ENCODE measurements around the gene RASAL1.

RASAL1 gene

DNA sequence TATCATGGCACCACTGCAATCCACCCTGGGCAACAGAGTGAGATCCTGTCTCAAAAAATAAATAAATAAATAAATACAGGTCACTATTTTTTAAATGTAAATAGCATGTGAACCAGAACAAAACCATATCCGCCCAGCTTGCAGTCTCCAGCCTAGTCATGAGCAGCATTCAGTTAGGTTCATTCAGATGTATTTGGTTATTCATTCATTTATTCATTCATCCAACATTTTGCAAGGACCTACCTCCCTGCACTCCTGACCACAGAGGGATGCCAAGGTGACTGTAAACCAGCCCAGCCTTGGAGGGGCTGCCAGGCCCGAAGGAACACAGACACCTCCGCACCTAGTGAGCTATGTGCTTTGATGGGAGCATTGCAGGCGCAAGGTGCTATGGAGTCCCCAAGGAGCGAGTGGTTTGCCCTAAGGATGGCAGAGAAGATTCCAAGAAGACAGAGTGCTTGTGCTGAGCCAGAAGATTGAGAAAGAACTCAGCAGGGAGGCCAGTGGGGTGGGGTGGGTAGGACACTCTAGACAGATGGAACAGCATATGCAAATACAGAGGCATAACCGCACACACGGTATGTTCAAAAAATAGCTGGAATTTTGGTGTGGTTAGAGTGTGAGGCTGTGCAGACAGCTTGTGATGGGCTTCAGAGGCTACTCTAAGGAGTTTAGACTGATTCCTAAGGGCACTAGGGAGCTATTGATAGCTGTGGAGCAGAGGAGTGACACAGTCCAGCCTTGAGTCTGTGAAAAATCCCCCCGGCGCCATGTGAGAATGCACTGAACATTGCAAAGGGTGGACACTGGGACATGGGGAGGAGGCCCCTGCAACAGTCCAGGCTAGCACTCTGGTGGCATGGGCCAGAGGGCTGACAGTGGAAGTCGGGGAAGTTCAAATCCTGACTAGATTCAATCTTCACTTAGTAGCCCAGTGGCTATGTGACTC, 67.3 kb downstream of the RASAL1 start:
- no peak for DNase-seq (ENCODE audit: low spot score)
- H3K9me3 Mint-ChIP-seq: no peaks in the 10 kb centered on the region
- H3K36me3 Mint-ChIP-seq (ENCODE audit: low read depth): no peaks in the 10 kb centered on the region
- no peak overlapping the region for H3K27ac Mint-ChIP-seq
- no peak overlapping the region for H3K4me3 Mint-ChIP-seq
- no peaks in the 10 kb centered on the region for H3K27me3 Mint-ChIP-seq (ENCODE audit: low read depth)
- no peaks in the 10 kb centered on the region for H3K4me1 Mint-ChIP-seq (ENCODE audit: low read depth)

DNA sequence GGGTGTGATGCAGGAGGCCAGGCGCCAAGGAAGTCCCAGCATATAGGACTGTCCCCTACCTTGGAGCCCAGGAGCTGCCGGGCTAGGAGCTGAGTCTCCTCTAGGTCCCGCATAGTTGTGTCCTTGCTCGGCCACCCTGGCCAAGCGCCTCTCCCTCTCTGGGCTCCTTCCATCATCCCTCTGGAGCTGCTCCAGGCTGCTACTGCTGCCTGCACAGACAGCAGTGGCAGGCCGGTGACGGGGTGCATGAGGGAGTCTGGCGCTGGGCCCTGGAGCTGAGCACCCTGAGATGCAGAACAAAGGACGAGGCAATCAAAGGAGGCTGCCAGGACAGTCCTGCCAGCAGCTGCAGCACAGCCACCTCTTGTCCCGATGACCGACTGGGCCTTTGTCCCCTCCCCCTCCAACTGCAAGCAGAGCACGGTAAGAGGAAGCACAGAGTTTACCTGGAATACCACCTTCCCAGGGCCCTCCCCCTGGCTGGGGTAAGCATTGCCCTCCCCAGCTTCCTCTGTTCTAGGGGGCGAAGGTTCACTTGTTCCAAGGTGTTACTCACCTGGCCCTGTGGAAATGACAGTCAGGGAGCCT, 68.7 kb downstream of the RASAL1 start:
- Mint-ChIP-seq H3K27me3 (ENCODE audit: low read depth) (no peaks in the 10 kb centered on the region), H3K36me3 (ENCODE audit: low read depth) (no peaks in the 10 kb centered on the region), H3K9me3 (no peaks in the 10 kb centered on the region), H3K4me3 (no peak overlapping the region), H3K27ac (no peak overlapping the region), H3K4me1 (ENCODE audit: low read depth) (no peaks in the 10 kb centered on the region)
- DNase-seq (ENCODE audit: low spot score): no peak

DNA sequence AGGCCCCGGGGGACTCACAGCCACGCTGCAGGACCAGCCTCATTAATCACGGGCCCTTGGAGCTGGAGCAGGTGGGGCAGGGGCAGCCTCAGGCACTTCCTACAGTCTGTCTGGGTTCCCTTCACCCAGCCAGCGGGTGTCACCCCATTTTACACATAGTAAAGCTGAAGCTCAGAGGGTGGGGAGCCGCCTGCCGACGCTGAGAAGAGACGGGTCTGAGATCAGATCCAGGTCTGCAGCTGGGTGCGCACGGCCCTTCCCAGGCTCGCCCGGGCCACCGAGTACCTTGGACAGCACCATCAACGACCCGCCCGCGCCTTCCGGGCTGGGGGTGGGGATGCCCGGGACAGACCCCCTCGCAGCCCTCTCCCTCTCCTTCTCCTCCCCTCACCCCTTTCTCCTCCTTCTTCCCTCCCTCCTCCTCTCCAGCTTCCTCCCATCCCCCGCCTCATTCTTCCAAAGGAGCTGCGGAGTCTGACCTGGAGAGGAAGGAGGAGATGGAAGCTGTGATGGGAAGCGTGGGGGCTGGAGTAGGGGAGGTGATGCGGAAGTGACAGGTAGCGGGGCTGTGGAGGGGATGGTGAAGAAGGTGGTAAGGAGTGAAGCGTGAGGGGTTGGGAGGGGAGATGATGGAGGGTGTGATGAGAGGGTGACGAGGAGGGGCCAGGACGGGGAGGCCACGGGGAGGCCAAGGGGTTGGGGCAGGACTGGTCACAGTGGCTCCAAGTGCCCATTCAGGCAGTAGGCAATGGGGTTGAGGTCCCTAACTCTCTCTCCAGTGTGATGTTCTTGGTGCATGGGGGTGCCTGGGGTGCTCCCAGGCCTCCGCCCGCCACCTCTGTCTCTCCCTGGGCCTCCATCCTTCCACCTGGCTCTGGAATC, 70.2 kb downstream of the RASAL1 start:
- Mint-ChIP-seq H3K9me3 (no peaks in the 10 kb centered on the region), H3K4me3 (no peak overlapping the region), H3K27ac (no peak overlapping the region), H3K4me1 (ENCODE audit: low read depth) (no peaks in the 10 kb centered on the region), H3K27me3 (ENCODE audit: low read depth) (no peaks in the 10 kb centered on the region), H3K36me3 (ENCODE audit: low read depth) (no peaks in the 10 kb centered on the region)
- DNase-seq (ENCODE audit: low spot score): no peak

DNA sequence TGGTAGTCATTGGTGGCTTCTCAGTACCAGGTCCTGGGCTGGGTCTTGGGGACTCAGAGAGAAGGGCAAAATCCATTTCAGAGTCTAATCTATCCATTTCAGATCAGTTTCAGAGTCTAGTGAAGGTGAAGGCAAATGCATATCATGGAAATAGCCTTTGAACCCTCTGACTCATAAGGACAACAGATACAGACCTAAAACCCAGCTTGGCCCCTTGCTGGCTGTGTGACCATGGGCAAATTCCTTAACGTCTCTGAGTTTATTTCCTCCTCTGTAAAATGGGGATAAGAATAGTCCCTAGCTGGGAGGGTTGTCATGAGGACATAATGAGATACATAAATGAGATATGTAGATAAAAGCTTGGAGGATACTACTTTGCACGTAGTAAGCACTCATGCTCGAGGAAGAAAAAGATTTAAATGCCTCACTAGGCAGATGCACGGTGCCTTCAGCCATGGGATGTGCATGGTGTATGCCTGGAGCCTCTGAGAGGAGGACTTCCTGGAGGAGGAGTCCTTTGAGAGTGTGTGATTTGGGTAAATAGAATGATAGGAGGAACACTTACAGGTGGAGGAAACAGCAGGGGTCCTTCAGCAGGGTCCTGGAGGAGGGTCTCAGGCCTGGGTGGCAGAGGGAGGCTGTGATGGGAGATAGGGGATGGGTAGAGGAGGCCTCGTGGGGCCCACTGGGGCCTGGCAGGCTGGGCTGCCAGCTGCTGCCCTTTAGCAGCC, 71.0 kb downstream of the RASAL1 start:
- Mint-ChIP-seq H3K27ac (no peak overlapping the region), H3K27me3 (ENCODE audit: low read depth) (no peaks in the 10 kb centered on the region), H3K36me3 (ENCODE audit: low read depth) (no peaks in the 10 kb centered on the region), H3K9me3 (no peaks in the 10 kb centered on the region), H3K4me1 (ENCODE audit: low read depth) (no peaks in the 10 kb centered on the region), H3K4me3 (no peak overlapping the region)
- DNase-seq (ENCODE audit: low spot score): no peak

DNA sequence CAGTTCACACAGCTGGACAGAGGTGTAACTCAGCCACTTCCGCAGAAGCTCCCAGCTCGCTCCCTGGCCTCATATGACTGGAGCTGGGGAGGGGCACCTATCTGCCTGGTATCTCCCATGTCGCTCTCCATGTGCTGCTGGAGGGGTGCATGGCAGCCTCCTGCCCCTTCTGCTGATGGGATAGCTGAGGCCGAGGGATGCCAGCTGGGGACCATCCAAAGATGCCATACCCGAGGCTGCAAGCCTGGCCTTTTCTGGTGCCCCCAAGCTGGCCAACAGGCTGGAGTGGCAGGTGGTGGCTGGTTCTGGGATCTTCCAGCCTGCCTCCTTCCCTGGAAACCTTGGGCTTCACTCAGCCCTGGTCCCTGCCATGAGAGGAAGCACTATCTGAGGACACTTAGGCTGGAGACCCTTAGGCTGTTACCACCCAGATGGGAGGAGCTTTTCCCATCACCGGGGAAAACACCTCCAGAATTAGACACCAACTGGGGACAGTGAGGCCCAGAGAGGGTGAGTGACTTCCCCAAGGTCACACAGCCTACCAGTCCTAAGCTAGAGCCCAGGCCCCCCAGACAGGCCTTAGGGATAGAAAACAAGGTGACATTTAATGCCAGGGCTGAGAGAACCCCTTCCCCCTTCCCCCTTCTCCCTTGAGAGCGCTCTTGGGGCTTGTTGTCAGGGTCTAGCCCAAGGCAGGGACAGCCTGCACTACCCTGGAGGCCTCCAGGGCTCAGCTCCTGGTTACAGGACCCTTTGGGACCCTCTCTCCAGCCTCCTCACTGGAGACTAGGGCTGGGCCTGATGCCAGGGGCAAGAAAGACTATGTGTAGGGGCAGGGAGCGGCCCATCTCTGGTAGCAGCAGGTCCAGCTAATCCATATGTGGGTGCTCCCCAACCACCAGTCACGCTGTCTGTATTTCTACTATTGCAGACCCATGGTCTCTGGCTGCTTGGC, 71.9 kb downstream of the RASAL1 start:
- H3K4me3 Mint-ChIP-seq: no peak overlapping the region
- H3K27ac Mint-ChIP-seq: no peak overlapping the region
- DNase-seq (ENCODE audit: low spot score): no peak

DNA sequence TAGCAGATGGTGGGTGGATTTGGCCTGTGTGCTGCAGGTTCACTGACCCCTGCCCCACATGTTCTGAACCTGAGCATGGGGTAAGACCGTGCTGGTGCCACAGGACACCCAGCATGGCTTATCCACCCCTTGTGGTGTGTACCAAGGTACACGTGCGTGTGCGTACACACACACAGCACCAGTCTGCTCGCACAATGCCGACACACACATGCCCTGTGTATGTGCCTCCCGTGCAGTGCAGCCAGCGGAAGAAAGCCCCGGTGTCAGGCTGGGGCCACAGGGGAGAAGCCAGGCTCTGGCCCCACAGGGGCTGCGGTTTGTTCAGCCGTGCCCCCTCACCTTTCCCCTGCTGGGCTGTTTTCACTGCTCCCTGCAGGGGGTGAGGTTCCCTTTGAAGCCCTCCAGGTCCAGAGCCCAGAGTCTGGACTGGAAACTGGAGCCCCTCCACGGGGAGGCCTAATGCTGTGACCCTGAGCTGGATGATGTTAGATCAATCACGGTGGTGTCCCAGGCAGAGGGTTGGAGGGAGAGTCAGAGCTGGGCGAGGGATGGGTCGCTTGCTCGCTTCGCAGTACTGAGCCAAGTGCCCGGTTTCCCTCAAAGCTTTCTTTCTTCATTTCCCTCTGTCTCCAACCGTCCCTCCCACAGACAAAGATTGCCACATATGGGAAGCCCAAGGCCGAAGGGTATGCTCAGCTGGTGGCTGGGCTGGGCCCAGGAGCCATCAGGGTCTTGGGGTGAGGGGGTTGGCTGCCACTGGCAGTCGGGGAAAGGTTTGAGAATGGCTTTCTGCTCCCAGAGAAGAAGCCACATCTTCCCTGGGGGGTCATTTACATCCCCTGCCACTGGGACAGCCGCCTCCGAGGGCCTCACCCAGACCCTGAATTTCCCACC, 72.8 kb downstream of the RASAL1 start:
- no peaks in the 10 kb centered on the region for H3K9me3 Mint-ChIP-seq
- H3K4me1 Mint-ChIP-seq (ENCODE audit: low read depth): no peaks in the 10 kb centered on the region
- H3K36me3 Mint-ChIP-seq (ENCODE audit: low read depth): no peaks in the 10 kb centered on the region
- no peak for DNase-seq (ENCODE audit: low spot score)
- H3K4me3 Mint-ChIP-seq: no peak overlapping the region
- no peaks in the 10 kb centered on the region for H3K27me3 Mint-ChIP-seq (ENCODE audit: low read depth)
- no peak overlapping the region for H3K27ac Mint-ChIP-seq

More for the DNA sequence above, 71.9 kb downstream of the RASAL1 start:
- no peaks in the 10 kb centered on the region for H3K36me3 Mint-ChIP-seq (ENCODE audit: low read depth)
- H3K27me3 Mint-ChIP-seq (ENCODE audit: low read depth): no peaks in the 10 kb centered on the region
- no peaks in the 10 kb centered on the region for H3K4me1 Mint-ChIP-seq (ENCODE audit: low read depth)
- H3K9me3 Mint-ChIP-seq: no peaks in the 10 kb centered on the region

DNA sequence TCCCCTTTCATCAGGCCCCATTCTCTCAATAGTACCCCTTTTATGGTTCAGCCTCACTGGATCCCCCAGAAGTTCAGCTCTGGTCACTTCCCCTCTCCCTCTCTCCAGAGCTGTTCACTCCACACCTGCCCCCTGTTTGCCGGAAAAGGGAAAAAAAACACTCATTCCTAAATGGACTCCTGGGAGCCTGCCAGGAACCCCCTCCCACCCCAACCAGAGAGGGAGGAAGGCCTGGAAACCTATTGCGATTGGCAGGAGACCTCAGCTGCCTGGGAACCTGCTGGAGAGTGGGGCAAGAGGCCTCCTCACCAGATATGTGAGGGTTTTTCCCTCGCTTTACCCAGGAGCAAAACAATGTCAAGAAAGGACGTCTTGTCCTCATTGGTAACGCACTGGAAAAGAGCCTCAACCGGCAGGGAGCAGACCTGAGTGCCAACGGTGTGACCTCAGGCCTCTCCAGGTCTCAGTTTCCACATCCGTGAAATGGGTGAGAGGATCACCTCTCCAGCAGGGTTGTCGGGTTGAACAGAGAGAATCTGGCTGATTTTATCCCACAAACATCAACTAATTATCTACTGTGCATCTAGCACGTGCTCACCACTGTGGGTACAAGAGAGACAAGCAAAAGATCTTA, 74.4 kb downstream of the RASAL1 start:
- Mint-ChIP-seq H3K36me3 (ENCODE audit: low read depth) (no peaks in the 10 kb centered on the region), H3K4me3 (no peak overlapping the region), H3K27ac (no peak overlapping the region), H3K9me3 (no peaks in the 10 kb centered on the region), H3K4me1 (ENCODE audit: low read depth) (no peaks in the 10 kb centered on the region), H3K27me3 (ENCODE audit: low read depth) (peaks cover 3% of the 10 kb centered on the region)
- DNase-seq (ENCODE audit: low spot score): no peak

DNA sequence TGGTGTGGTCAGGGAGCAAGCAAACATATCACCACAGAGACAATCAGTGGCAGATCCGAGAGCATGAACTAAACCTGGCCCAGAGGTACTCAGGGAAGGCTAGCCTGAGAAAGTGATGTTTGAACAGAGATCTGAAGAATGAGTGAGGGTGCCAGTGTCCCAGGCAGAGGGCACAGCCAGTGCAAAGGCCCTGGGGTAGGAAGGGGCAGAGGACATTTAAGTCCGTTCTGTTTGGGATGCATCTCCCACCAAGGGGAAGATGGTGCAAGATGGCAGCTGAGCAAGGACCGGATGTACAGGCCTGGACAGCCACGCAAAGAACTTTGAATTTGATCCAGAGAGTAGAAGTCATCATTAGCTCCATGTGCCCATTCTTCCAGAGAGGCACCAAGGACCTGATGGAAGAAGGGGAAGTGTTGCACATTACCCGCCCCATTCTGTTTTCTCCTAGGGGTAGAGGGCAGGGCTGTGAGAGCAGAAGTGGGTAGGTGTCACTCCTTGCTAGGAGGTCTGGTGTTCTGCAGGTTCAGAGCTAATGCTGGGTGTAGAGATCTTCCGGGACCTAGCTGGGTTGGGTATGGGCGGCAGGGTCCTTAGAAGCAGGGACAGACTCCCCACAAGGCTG, 75.1 kb downstream of the RASAL1 start:
- H3K4me1 Mint-ChIP-seq (ENCODE audit: low read depth): no peaks in the 10 kb centered on the region
- H3K9me3 Mint-ChIP-seq: no peaks in the 10 kb centered on the region
- DNase-seq (ENCODE audit: low spot score): no peak
- no peak overlapping the region for H3K27ac Mint-ChIP-seq
- H3K36me3 Mint-ChIP-seq (ENCODE audit: low read depth): no peaks in the 10 kb centered on the region
- peaks cover 9% of the 10 kb centered on the region for H3K27me3 Mint-ChIP-seq (ENCODE audit: low read depth)
- H3K4me3 Mint-ChIP-seq: no peak overlapping the region

DNA sequence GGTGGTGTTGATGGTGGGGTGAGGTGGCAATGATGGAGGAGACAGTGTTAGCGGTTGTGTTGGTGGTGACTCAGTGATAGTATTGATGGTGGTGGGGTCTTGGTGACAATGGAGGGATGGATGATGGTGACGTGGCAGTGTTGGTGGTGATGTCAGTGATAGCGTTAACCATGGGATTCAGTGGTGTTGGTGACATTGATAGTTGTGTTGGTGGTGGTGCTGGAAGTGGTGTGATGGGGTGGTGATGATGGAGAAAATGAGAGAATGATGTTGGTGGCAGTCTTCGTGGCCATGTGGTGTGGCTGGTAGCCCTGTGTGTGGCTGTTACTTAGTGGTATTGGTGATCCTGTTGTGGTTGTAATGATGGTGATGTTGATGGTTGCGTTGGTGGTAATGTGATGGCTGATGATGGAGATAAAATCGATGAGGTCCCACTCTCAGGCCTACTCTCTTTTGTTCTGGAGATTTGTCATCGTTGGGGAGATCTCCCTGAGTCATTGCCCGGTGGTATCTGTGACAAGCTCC, 76.4 kb downstream of the RASAL1 start:
- H3K4me1 Mint-ChIP-seq (ENCODE audit: low read depth): no peaks in the 10 kb centered on the region
- no peaks in the 10 kb centered on the region for H3K9me3 Mint-ChIP-seq
- H3K4me3 Mint-ChIP-seq: no peak overlapping the region

DNA sequence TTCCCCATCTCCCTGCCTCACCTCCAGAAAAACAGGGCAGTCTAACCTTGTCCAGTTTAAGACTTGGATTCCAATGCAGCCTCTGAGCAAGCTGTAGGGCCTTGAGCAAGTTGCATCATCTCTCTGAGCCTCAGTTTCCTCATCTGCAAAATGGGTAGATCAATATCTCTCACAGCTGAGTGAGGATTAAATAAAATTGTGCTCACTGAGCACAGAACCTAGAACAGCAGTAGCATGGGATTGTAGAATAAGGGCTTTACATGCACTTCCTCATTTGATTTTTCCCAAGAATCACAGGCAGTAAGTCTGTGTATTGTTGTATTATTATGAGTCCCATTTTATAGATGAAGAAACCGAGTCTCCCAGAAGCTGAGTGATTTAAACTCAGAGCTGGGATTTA, 77.0 kb downstream of the RASAL1 start:
- H3K9me3 Mint-ChIP-seq: no peaks in the 10 kb centered on the region
- H3K27ac Mint-ChIP-seq: no peak overlapping the region
- H3K4me1 Mint-ChIP-seq (ENCODE audit: low read depth): no peaks in the 10 kb centered on the region
- peaks cover 19% of the 10 kb centered on the region for H3K27me3 Mint-ChIP-seq (ENCODE audit: low read depth)
- H3K36me3 Mint-ChIP-seq (ENCODE audit: low read depth): no peaks in the 10 kb centered on the region
- no peak for DNase-seq (ENCODE audit: low spot score)
- H3K4me3 Mint-ChIP-seq: no peak overlapping the region

More for the DNA sequence above, 76.4 kb downstream of the RASAL1 start:
- DNase-seq (ENCODE audit: low spot score): no peak
- Mint-ChIP-seq H3K27me3 (ENCODE audit: low read depth) (peaks cover 19% of the 10 kb centered on the region), H3K36me3 (ENCODE audit: low read depth) (no peaks in the 10 kb centered on the region), H3K27ac (no peak overlapping the region)

Measured in T-helper 2 cell treated with Interferon-gamma antibody and Interleukin-4, amounts not matched to agents 5 μg/mL and 100 μg/mL, for 36 hours (primary cell).